ENCODE data around the gene MATN4.
A peak's percentile ranks its signal among the peaks of the same experiment; 100 is the strongest.
"Not testable (repeated sequence)": the region's sequence is repeated elsewhere in the genome, so short reads cannot be mapped to it uniquely, and the experiment has no call there.

MATN4 gene, protein sequence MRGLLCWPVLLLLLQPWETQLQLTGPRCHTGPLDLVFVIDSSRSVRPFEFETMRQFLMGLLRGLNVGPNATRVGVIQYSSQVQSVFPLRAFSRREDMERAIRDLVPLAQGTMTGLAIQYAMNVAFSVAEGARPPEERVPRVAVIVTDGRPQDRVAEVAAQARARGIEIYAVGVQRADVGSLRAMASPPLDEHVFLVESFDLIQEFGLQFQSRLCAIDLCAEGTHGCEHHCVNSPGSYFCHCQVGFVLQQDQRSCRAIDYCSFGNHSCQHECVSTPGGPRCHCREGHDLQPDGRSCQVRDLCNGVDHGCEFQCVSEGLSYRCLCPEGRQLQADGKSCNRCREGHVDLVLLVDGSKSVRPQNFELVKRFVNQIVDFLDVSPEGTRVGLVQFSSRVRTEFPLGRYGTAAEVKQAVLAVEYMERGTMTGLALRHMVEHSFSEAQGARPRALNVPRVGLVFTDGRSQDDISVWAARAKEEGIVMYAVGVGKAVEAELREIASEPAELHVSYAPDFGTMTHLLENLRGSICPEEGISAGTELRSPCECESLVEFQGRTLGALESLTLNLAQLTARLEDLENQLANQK

DNA sequence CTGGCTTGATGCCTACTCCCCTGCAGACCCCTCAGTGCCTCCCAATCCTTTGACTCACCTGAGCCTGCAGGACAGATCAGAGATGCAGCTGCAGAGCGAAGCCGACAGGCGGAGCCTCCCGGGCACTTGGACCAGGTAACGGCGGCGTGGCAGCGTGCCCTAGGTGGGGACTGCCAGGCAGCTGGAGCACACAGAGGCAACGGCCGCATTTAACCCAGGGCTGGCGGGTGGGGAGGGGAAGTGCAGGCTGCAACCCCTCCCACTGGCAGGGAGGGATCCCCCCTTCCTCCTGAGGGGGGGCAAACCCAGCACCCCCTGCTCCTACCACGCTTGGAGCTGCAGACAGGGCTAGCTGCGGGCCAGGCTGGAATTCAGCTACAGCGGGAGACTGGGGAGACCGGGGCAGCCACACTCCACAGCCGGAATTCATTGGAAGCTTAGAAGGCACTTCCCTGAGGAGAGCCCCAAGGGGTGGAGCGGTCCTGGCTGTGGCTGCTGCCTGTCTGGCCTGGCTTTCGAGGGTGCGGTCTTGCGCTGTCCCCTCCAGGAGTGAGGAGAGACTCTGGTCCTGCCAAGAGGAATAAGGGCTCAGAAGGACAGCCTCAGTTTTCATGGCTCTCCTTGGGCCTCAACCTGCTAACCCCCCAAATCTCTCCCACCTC, at the start of gene MATN4:
MATN4 (minus strand) TSS at position 183 of the 662 bp plus-strand sequence. CDS start 2,717 bp downstream, outside the sequence.
- TF ChIP-seq, protein P1, sequence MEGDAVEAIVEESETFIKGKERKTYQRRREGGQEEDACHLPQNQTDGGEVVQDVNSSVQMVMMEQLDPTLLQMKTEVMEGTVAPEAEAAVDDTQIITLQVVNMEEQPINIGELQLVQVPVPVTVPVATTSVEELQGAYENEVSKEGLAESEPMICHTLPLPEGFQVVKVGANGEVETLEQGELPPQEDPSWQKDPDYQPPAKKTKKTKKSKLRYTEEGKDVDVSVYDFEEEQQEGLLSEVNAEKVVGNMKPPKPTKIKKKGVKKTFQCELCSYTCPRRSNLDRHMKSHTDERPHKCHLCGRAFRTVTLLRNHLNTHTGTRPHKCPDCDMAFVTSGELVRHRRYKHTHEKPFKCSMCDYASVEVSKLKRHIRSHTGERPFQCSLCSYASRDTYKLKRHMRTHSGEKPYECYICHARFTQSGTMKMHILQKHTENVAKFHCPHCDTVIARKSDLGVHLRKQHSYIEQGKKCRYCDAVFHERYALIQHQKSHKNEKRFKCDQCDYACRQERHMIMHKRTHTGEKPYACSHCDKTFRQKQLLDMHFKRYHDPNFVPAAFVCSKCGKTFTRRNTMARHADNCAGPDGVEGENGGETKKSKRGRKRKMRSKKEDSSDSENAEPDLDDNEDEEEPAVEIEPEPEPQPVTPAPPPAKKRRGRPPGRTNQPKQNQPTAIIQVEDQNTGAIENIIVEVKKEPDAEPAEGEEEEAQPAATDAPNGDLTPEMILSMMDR (conservative IDR thresholded peaks at IDR 0.05): peak; percentile 55
- H3K27ac ChIP-seq: no peak within 1 kb of the TSS

GRCh38 chr20:45355209-45356084, 47.3 kb upstream of the MATN4 start:
- TF ChIP-seq, protein P1 (conservative IDR thresholded peaks at IDR 0.05): no peak
- H3K27ac ChIP-seq: no peak overlapping the region

GRCh38 chr20:45354423-45355208, 46.5 kb upstream of the MATN4 start:
- TF ChIP-seq, protein P1 (conservative IDR thresholded peaks at IDR 0.05): no peak

GRCh38 chr20:45353746-45354145, 45.6 kb upstream of the MATN4 start:
- H3K27ac ChIP-seq: no peak overlapping the region
- TF ChIP-seq, protein P1 (conservative IDR thresholded peaks at IDR 0.05): no peak

More at GRCh38 chr20:45354423-45355208, 46.5 kb upstream of the MATN4 start:
- H3K27ac ChIP-seq: no peak overlapping the region

GRCh38 chr20:45352729-45353128, 44.6 kb upstream of the MATN4 start:
- H3K27ac ChIP-seq: no peak overlapping the region
- TF ChIP-seq, protein P1 (conservative IDR thresholded peaks at IDR 0.05): no peak

DNA sequence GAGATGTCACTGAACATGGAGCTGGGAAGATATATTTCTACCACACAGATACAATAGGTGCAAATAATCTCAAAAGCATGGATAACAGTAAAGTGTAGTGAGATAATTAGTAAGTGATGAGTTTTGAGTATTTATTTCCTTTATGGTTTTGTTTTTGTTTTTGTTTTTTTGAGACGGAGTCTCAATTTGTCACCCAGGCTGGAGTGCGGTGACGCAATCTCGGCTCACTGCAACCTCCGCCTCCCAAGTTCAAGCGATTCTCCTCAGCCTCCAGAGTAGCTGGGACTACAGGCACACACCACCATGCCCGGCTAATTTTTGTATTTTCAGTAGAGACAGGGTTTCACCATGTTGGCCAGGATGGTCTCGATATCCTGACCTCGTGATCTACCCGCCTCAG, 42.7 kb upstream of the MATN4 start:
- not testable (repeated sequence) for H3K27ac ChIP-seq

DNA sequence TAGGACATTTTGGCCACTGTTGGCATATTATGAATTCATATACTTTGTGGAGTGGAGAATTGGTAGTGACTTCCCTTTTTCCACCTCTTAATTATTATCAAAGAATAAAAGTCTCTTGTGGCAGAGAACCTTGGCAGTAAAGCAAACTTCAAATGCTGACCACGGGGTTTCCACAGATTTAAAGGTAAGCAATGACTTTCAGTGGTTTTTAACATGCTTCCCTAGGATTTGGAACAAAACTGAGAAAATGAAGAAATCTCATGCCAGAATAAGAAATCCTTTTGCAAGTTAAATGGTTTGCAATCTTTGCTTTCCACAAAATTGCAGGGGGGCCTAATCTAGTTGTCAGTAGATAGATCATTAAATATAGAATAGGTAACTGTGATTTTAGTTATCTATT, 42.1 kb upstream of the MATN4 start:
- TF ChIP-seq, protein P1 (conservative IDR thresholded peaks at IDR 0.05): no peak
- H3K27ac ChIP-seq: no peak overlapping the region

All from VCaP (cell line).